HG03064 (cell line): ENCODE results near the gene FLT4.
"Not testable (repeated sequence)": the region's sequence is repeated elsewhere in the genome, so short reads cannot be mapped to it uniquely, and the experiment has no call there.

Experiments used
- ATAC-seq: cut with Tn5 transposase; IDR thresholded peaks from one replicate; pipeline ENCODE4 v1.9.1; 2021; ENCODE audit warnings: low read depth; ENCODE audit not compliant: unreplicated experiment

Gene FLT4

GRCh38 chr5:180670586-180671359, 21.4 kb upstream of the FLT4 start:
- ATAC-seq: no peak

- ATAC-seq: no peak
Measured at GRCh38 chr5:180670157-180670556, 20.8 kb upstream of the FLT4 start.

GRCh38 chr5:180669661-180670060, 20.3 kb upstream of the FLT4 start:
- ATAC-seq: no peak

GRCh38 chr5:180668835-180669596, 19.6 kb upstream of the FLT4 start:
- no peak for ATAC-seq

- no peak for ATAC-seq
Measured at GRCh38 chr5:180666812-180667211, 17.4 kb upstream of the FLT4 start.

- no peak for ATAC-seq
Measured at GRCh38 chr5:180665682-180666404, 16.4 kb upstream of the FLT4 start.

GRCh38 chr5:180658774-180659564, 9.6 kb upstream of the FLT4 start:
- no peak for ATAC-seq

- ATAC-seq: not testable (repeated sequence)
Measured at GRCh38 chr5:180655243-180655642, 5.8 kb upstream of the FLT4 start.

GRCh38 chr5:180652771-180653170, 3.4 kb upstream of the FLT4 start:
- no peak for ATAC-seq

- ATAC-seq: no peak
Measured at GRCh38 chr5:180652346-180652745, 2.9 kb upstream of the FLT4 start.

- ATAC-seq: no peak
Measured at GRCh38 chr5:180648658-180649296, 623 bp downstream of the FLT4 start.

- no peak for ATAC-seq
Measured at GRCh38 chr5:180647941-180648500, 1.4 kb downstream of the FLT4 start.

GRCh38 chr5:180647465-180647864, 1.9 kb downstream of the FLT4 start:
- no peak for ATAC-seq

- ATAC-seq: no peak
Measured at GRCh38 chr5:180646963-180647305, 2.5 kb downstream of the FLT4 start.

GRCh38 chr5:180646289-180646962, 3.0 kb downstream of the FLT4 start:
- no peak for ATAC-seq

- ATAC-seq: no peak
Measured at GRCh38 chr5:180645274-180646204, 3.9 kb downstream of the FLT4 start.

- no peak for ATAC-seq
Measured at GRCh38 chr5:180644825-180645273, 4.6 kb downstream of the FLT4 start.
